Brain microvascular endothelial cell (primary cell): ENCODE measurements around the gene IL21.
"Not testable (repeated sequence)": the region's sequence is repeated elsewhere in the genome, so short reads cannot be mapped to it uniquely, and the experiment has no call there.

Experiments
- DNase-seq: peaks from one replicate; pipeline ENCODE4 v3.0.0-alpha.2; 2020
- H3K27ac ChIP-seq: fragments of 250-450 bp; sonication (Bioruptor Pico); 2 replicates; pipeline ENCODE4 v1.5.1; 2020; ENCODE audit warnings: mild to moderate bottlenecking, moderate library complexity
- H3K27me3 ChIP-seq: fragments of 250-450 bp; sonication (Bioruptor Pico); replicated peaks from 2 replicates; pipeline ENCODE4 v1.5.1; 2020; ENCODE audit warnings: mild to moderate bottlenecking
- H3K36me3 ChIP-seq: fragments of 250-450 bp; sonication (Bioruptor Pico); replicated peaks from 2 replicates; pipeline ENCODE4 v1.5.1; 2020; ENCODE audit warnings: mild to moderate bottlenecking
- H3K4me3 ChIP-seq: 2 replicates; pipeline ENCODE4 v1.5.1; 2011; ENCODE audit warnings: low read depth, mild to moderate bottlenecking, control low read depth, low read length, moderate library complexity
- in situ Hi-C: cut with HindIII; loops from 2 replicates; pipeline ENCODE4 v1.10.0; 2017; ENCODE audit warnings: low sequenced_read_pairs, low pct_ligation_motif_present
- TF ChIP-seq, protein P1 (sequence below): IDR thresholded peaks from 2 replicates; pipeline ENCODE4 v1.5.1; 2011; ENCODE audit warnings: low read depth, mild to moderate bottlenecking, moderate library complexity, low read length, control low read depth, inconsistent platforms; ENCODE audit errors: missing control alignments

IL21 gene

DNA sequence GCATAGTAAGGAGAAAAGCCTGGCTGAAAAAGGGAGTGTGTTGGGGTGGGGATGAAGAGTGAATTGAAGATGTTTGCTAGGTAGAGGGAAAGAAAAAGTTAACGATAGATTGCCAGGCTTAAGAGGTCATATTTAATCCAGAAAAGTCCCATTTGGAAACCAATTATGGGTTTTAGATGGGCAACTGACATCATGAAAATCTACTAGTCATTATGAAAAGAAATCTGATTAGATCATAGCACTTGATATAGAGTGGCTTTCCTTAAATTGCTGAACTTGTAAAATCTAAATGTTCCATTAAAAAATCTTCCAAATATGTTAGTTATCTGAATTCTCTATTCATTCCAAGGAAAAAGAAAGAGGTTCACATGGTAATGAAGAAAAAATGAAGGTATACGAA lies 37.5 kb upstream of the IL21 start:
- Histone ChIP-seq H3K27me3 (no peaks in the 10 kb centered on the region), H3K36me3 (no peaks in the 10 kb centered on the region), H3K27ac (no peak overlapping the region), H3K4me3 (no peak overlapping the region)
- no peak for DNase-seq
- in situ Hi-C loops: no loop called here
- TF ChIP-seq, protein P1, sequence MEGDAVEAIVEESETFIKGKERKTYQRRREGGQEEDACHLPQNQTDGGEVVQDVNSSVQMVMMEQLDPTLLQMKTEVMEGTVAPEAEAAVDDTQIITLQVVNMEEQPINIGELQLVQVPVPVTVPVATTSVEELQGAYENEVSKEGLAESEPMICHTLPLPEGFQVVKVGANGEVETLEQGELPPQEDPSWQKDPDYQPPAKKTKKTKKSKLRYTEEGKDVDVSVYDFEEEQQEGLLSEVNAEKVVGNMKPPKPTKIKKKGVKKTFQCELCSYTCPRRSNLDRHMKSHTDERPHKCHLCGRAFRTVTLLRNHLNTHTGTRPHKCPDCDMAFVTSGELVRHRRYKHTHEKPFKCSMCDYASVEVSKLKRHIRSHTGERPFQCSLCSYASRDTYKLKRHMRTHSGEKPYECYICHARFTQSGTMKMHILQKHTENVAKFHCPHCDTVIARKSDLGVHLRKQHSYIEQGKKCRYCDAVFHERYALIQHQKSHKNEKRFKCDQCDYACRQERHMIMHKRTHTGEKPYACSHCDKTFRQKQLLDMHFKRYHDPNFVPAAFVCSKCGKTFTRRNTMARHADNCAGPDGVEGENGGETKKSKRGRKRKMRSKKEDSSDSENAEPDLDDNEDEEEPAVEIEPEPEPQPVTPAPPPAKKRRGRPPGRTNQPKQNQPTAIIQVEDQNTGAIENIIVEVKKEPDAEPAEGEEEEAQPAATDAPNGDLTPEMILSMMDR: no peak

DNA sequence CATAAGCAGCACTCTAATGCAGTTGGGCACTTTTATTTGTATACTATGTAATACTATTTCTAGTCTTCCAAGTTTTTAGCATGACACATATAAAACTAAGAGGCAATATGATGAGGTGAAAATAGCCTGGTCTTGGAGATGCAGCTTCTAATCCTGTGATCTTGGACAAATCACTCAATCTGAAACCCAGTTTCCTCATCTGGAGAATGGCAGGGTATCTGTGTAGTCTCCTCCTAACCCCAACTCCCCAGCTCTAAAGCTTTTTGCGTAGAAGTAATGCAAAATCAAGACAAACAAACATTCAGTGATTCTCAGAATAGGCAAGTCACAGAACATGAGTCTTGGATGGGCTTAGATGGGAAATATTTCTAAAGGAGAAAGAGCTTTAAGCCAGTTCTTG lies 36.7 kb upstream of the IL21 start:
- DNase-seq: no peak
- in situ Hi-C loops: no loop called here
- Histone ChIP-seq H3K36me3 (no peaks in the 10 kb centered on the region), H3K27ac (no peak overlapping the region), H3K4me3 (no peak overlapping the region), H3K27me3 (no peaks in the 10 kb centered on the region)
- TF ChIP-seq, protein P1: no peak

DNA sequence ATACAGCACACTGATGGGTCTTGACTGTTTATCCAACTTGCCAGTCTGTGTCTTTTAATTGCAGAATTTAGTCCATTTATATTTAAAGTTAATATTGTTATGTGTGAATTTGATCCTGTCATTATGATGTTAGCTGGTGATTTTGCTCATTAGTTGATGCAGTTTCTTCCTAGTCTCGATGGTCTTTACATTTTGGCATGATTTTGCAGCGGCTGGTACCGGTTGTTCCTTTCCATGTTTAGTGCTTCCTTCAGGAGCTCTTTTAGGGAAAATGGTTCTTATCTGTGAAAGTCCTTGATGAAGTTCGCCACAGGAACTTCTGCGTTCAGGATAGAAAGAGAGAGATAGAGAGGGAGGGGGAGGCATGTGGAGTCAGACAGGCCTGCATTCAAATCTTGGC lies 35.7 kb upstream of the IL21 start:
- H3K4me3 ChIP-seq, H3K27me3 ChIP-seq, H3K36me3 ChIP-seq, H3K27ac ChIP-seq, DNase-seq, in situ Hi-C loops: not testable (repeated sequence)

DNA sequence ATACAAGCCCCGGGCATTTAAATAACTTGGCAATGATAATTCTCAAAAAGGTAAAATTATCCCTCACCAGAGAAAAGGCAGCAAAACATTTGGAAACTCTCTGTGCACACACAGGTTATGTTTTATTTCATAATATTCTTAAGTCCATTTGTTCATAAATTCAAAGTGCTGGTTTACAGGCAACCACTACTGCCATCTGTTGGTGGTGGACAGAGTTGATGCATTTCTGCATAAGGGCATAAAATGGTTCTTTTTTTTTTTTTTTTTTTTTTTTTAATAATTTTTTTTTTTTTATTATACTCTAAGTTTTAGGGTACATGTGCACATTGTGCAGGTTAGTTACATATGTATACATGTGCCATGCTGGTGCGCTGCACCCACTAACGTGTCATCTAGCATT lies 31.5 kb upstream of the IL21 start:
- TF ChIP-seq, protein P1: peak; percentile 76
- H3K36me3 ChIP-seq: no peaks in the 10 kb centered on the region
- DNase-seq: peak; percentile 79
- H3K4me3 ChIP-seq: no peak overlapping the region
- H3K27me3 ChIP-seq: no peaks in the 10 kb centered on the region
- no peak overlapping the region for H3K27ac ChIP-seq
- in situ Hi-C loops: no loop called here

DNA sequence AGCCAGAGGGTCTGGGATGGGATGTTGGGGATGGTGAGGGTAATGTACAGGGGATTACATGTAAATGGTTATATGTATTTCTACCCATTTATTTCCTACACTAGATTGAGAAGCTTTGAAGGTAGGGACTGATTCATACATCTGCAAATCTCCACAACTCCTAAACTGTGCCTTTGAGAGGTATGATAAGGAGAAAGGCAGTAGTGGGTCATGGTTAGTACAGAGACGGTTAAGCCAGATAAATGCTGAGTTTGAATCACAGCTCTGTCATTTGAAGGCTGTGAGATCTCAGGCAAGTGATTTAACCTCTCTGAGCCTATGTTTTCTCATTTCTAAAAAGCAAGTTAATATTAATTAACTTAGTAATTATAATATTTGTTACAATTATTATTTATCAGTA lies 29.3 kb upstream of the IL21 start:
- TF ChIP-seq, protein P1: no peak
- no peak overlapping the region for H3K27ac ChIP-seq
- no peaks in the 10 kb centered on the region for H3K27me3 ChIP-seq
- no peak for DNase-seq
- H3K36me3 ChIP-seq: no peaks in the 10 kb centered on the region
- in situ Hi-C loops: no loop called here
- no peak overlapping the region for H3K4me3 ChIP-seq

DNA sequence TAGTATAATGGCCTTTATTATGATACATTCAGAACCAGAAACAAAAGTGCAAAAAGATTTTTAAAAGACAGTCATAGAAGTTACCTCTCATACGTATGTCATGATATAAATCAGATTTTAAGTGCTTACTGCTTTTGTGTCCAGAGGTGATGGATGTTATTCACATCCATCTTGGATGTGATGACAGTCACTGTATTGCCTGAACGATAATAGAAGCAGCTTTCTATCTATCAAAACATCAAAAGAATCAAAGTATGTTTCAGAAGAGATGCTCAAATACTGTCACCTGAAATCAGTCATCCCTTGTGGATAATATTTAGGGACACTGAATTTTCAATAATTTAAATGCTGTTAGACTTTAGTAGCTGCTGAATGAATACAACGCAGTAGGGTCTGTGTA lies 26.8 kb upstream of the IL21 start:
- Histone ChIP-seq H3K27me3 (no peaks in the 10 kb centered on the region), H3K4me3 (no peak overlapping the region), H3K36me3 (no peaks in the 10 kb centered on the region), H3K27ac (no peak overlapping the region)
- in situ Hi-C loops: no loop called here
- TF ChIP-seq, protein P1: no peak
- no peak for DNase-seq

DNA sequence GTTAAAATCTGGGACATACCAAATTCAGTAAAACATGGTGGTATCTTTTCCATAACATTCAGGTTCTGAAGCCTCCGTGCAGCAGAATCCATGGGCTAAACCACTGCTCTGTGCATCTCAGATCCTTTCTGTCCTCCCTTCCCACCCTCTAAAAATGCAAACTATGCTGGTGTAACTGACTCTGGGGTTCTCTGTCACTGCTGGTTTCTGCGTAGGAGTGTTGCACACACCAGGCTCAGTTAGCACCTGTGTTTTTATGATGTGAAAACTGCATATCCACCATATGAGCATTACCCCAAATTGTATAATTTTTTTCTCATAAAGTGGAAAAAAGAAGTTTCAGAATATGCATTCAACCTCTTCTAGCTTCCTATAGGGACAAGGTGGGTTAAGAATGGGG lies 22.4 kb upstream of the IL21 start:
- no peak for DNase-seq
- Histone ChIP-seq H3K36me3 (no peaks in the 10 kb centered on the region), H3K27me3 (no peaks in the 10 kb centered on the region), H3K4me3 (no peak overlapping the region), H3K27ac (no peak overlapping the region)
- in situ Hi-C loops: no loop called here
- TF ChIP-seq, protein P1: no peak
